K562 (cell line): ENCODE data around the gene MPIG6B. TPM values are rescaled to one million over a fixed set of nuclear protein-coding genes. Genes with fewer than 3 reads are reported as not detected.
A peak's percentile ranks its signal among the peaks of the same experiment; 100 is the strongest.

ENCODE experiments used
- ADNP ChIP-seq: fragments of 200-800 bp; sonication (Bioruptor generic); IDR thresholded peaks from 2 replicates; pipeline ENCODE4 v1.6.1; 2016; ENCODE audit warnings: missing genetic modification characterization, missing compliant biosample characterization
- BACH1 ChIP-seq: fragments of 200-800 bp; sonication (Bioruptor generic); IDR thresholded peaks from 2 replicates; pipeline ENCODE4 v1.6.1; 2016; ENCODE audit warnings: missing genetic modification characterization, missing compliant biosample characterization
- CC2D1A ChIP-seq: fragments of 450-650 bp; IDR thresholded peaks from 2 replicates; pipeline ENCODE4 v1.6.1; 2017; ENCODE audit warnings: mild to moderate bottlenecking
- EHMT2 ChIP-seq: fragments of 450-650 bp; IDR thresholded peaks from 2 replicates; pipeline ENCODE4 v1.6.1; 2018; ENCODE audit warnings: antibody characterized with exemption
- LCOR ChIP-seq: sonication (generic); formaldehyde crosslinking; IDR thresholded peaks from 2 replicates; pipeline ENCODE4 v1.8.0; 2022; ENCODE audit warnings: mild to moderate bottlenecking, missing genetic modification reagents
- MEF2A ChIP-seq: IDR thresholded peaks from 2 replicates; pipeline ENCODE4 v1.6.1; 2011; ENCODE audit warnings: low read depth, mild to moderate bottlenecking, low read length, moderate library complexity; ENCODE audit not compliant: control insufficient read depth
- MEIS2 ChIP-seq: fragments of 450-650 bp; IDR thresholded peaks from 2 replicates; pipeline ENCODE4 v1.6.1; 2014; ENCODE audit warnings: mild to moderate bottlenecking; ENCODE audit not compliant: partially characterized antibody
- NBN ChIP-seq: fragments of 450-650 bp; IDR thresholded peaks from 2 replicates; pipeline ENCODE4 v1.6.1; 2016; ENCODE audit warnings: low read depth, mild to moderate bottlenecking
- RFX1 ChIP-seq: fragments of 450-650 bp; IDR thresholded peaks from 2 replicates; pipeline ENCODE4 v1.6.1; 2016; ENCODE audit warnings: mild to moderate bottlenecking, moderate library complexity
- SMAD1 ChIP-seq: fragments of 150-350 bp; IDR thresholded peaks from 2 replicates; pipeline ENCODE4 v1.6.1; 2014; ENCODE audit warnings: low read length, low read depth; ENCODE audit not compliant: partially characterized antibody
- SUPT5H ChIP-seq: fragments of 450-650 bp; IDR thresholded peaks from 2 replicates; pipeline ENCODE4 v1.6.1; 2016
- TBP ChIP-seq: optimal IDR thresholded peaks from 2 replicates; pipeline ENCODE3; 2011; ENCODE audit warnings: low read depth, low read length, improper control_type of control experiment
- TCF15 ChIP-seq: fragments of 250-450 bp; sonication (Bioruptor Pico); IDR thresholded peaks from 2 replicates; pipeline ENCODE4 v1.8.0; 2022; ENCODE audit warnings: moderate library complexity, mild to moderate bottlenecking, inconsistent platforms
- ZBTB1 ChIP-seq: sonication (generic); formaldehyde crosslinking; IDR thresholded peaks from 2 replicates; pipeline ENCODE4 v1.8.1; 2023; ENCODE audit warnings: missing genetic modification reagents, low read depth, mild to moderate bottlenecking, borderline replicate concordance
- ZKSCAN8 ChIP-seq: fragments of 200-800 bp; sonication (Bioruptor generic); IDR thresholded peaks from 2 replicates; pipeline ENCODE4 v1.6.1; 2016; ENCODE audit warnings: missing genetic modification characterization, missing compliant biosample characterization
- ZNF165 ChIP-seq: fragments of 250-450 bp; sonication (Bioruptor Pico); IDR thresholded peaks from 2 replicates; pipeline ENCODE4 v1.4.0; 2020; ENCODE audit warnings: borderline replicate concordance
- ZNF512 ChIP-seq: IDR thresholded peaks from 2 replicates; pipeline ENCODE4 v1.6.1; 2016; ENCODE audit warnings: missing genetic modification characterization, missing compliant biosample characterization
- ZNF57 ChIP-seq: fragments of 450-650 bp; formaldehyde crosslinking; IDR thresholded peaks from 2 replicates; pipeline ENCODE4 v1.4.0; 2020; ENCODE audit warnings: mild to moderate bottlenecking, moderate library complexity
- polyA plus RNA-seq, 8 experiments: library from polyadenylated mRNA; depleted of rRNA in 4 of 8; stranded (reverse) in 5 of 8; unstranded in 3 of 8; fragments of >200 nt; fragmentation: Nextera tagmentation in 2 of 8; fragmentation: Illumina TruSeq in 1 of 8; extraction: Ambion mirVana in 2 of 8; extraction: Trizol in 1 of 8; gene quantifications; 2 replicates each; pipeline versions ENCODE4 v1.2.1 to v1.2.3, GENCODE V29; 2011 to 2014; ENCODE audit warnings: inconsistent platforms in 1 of 8, missing spikeins in 1 of 8
- total RNA-seq, 7 experiments: library from RNA; depleted of rRNA in 6 of 7; stranded (reverse); fragments of >200 nt in 6 of 7; fragmentation: Illumina TruSeq in 2 of 7; extraction: Trizol in 2 of 7; gene quantifications; 2 replicates each; pipeline versions ENCODE4 v1.2.1 to v1.2.3, GENCODE V29; 2011 to 2021; ENCODE audit warnings: low replicate concordance in 1 of 7
- TF ChIP-seq, protein P1 (sequence below): fragments of 450-650 bp; IDR thresholded peaks from 2 replicates; pipeline ENCODE4 v1.6.1; 2016; ENCODE audit warnings: low read depth

Gene MPIG6B
- total and polyA plus RNA-seq, 9 of the 15 experiments (the other 6 are each of a cell fraction or from before 2014, with no cell fraction given): 0.11 to 1.2 (median 0.28) TPM; not detected in 1

DNA sequence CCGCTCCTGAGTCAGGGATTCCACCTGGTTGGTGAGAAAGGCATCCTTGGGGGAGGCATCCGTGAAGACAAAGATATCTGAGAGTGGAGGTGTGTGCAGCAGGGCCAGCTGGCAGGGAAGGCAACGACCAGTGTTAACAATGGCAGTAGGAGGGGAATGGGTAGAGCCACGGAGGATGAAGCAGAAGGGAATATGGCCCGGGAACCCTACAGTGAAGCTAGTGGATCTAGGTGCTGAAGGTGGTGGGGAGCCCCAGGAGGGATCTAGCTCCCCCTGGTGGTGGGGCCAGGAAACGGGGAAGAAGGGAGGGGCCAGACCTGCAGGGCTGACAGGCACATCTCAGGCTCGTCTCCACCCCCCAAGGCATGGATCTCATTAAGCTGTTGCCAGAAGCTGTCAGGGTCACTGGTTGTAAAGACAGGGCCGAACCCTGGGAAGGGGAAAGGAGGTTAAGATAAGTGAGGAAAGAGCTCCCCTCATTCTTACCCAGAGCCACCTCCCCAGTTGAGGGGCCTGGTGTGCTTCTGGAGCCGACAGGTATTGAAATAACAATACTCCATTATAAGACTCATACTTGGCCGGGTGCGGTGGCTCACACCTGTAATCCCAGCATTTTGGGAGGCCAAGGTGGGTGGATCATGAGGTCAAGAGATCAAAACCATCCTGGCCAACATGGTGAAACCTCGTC lies 46.7 kb downstream of the MPIG6B start (continued):
- TF ChIP-seq EHMT2 (peak; percentile 89), ZNF165 (CRISPR knock-in tag) (no peak), MEF2A (0 out of 2 replicates have a peak, but pooled peaks have one; percentile 2), ZKSCAN8 (CRISPR knock-in tag) (no peak), BACH1 (tag) (no peak), SMAD1 (peak; percentile 25), TCF15 (CRISPR knock-in tag) (0 out of 2 replicates have a peak, but pooled peaks have one; percentile 13), RFX1 (no peak), ZNF57 (CRISPR knock-in tag) (0 out of 2 replicates have a peak, but pooled peaks have one; percentile 14), ADNP (tag) (no peak), SUPT5H (no peak), ZNF512 (tag) (peak; percentile 60), CC2D1A (peak; percentile 96), ZBTB1 (CRISPR knock-in tag) (0 out of 2 replicates have a peak, but pooled peaks have one; percentile 0), TBP (peak; percentile 55), MEIS2 (peak; percentile 86), NBN (peak; percentile 92), LCOR (CRISPR knock-in tag) (0 out of 2 replicates have a peak, but pooled peaks have one; percentile 10)
- TF ChIP-seq, protein P1, sequence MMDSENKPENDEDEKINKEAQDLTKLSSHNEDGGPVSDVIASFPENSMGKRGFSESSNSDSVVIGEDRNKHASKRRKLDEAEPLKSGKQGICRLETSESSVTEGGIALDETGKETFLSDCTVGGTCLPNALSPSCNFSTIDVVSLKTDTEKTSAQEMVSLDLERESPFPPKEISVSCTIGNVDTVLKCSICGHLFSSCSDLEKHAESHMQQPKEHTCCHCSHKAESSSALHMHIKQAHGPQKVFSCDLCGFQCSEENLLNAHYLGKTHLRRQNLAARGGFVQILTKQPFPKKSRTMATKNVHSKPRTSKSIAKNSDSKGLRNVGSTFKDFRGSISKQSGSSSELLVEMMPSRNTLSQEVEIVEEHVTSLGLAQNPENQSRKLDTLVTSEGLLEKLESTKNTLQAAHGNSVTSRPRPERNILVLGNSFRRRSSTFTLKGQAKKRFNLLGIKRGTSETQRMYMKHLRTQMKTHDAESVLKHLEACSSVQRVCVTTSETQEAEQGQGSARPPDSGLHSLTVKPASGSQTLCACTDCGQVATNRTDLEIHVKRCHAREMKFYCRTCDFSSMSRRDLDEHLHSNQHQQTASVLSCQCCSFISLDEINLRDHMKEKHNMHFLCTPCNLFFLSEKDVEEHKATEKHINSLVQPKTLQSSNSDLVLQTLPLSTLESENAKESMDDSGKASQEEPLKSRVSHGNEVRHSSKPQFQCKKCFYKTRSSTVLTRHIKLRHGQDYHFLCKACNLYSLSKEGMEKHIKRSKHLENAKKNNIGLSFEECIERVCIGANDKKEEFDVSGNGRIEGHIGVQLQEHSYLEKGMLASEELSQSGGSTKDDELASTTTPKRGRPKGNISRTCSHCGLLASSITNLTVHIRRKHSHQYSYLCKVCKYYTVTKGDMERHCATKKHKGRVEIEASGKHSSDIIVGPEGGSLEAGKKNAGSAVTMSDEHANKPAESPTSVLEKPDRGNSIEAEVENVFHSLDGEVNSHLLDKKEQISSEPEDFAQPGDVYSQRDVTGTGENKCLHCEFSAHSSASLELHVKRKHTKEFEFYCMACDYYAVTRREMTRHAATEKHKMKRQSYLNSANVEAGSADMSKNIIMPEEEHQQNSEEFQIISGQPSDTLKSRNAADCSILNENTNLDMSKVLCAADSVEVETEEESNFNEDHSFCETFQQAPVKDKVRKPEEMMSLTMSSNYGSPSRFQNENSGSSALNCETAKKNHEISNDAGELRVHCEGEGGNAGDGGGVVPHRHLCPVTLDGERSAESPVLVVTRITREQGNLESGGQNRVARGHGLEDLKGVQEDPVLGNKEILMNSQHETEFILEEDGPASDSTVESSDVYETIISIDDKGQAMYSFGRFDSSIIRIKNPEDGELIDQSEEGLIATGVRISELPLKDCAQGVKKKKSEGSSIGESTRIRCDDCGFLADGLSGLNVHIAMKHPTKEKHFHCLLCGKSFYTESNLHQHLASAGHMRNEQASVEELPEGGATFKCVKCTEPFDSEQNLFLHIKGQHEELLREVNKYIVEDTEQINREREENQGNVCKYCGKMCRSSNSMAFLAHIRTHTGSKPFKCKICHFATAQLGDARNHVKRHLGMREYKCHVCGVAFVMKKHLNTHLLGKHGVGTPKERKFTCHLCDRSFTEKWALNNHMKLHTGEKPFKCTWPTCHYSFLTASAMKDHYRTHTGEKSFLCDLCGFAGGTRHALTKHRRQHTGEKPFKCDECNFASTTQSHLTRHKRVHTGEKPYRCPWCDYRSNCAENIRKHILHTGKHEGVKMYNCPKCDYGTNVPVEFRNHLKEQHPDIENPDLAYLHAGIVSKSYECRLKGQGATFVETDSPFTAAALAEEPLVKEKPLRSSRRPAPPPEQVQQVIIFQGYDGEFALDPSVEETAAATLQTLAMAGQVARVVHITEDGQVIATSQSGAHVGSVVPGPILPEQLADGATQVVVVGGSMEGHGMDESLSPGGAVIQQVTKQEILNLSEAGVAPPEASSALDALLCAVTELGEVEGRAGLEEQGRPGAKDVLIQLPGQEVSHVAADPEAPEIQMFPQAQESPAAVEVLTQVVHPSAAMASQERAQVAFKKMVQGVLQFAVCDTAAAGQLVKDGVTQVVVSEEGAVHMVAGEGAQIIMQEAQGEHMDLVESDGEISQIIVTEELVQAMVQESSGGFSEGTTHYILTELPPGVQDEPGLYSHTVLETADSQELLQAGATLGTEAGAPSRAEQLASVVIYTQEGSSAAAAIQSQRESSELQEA: no peak
